Endothelial cell of umbilical vein (primary cell): ENCODE data around the gene IFITM10. TPM values are rescaled to one million over a fixed set of nuclear protein-coding genes. Genes with fewer than 3 reads are reported as not detected.

ENCODE experiments used
- BruUV-seq: library from RNA; stranded (reverse); fragments of 400-500 nt; replicated peaks from 2 replicates; lab custom pipeline; 2021; lab: Mats Ljungman, UMichigan
- CTCF ChIA-PET: fragments of 300-600, 350-600 bp; sonication (Branson Sonifier 250); formaldehyde crosslinking; loops from one replicate; lab custom pipeline; 2021; ENCODE audit warnings: antibody characterized with exemption, inconsistent platforms; lab: Charles Lee
- POLR2A ChIA-PET: fragments of 300-600, 350-600 bp; sonication (Branson Sonifier 250); formaldehyde crosslinking; loops from one replicate; lab custom pipeline; 2021; ENCODE audit warnings: antibody characterized with exemption, inconsistent platforms; lab: Charles Lee
- DNase-seq: peaks from one replicate; pipeline ENCODE4 v3.0.0-alpha.2; 2011; ENCODE audit warnings: low read depth, low spot score
- FAIRE-seq: peaks from 2 replicates; lab custom pipeline; 2011; peaks lifted over from hg19 to GRCh38; lab: Jason Lieb, UNC
- H2AFZ ChIP-seq: 2 replicates; pipeline ENCODE4 v1.6.0; 2012; ENCODE audit warnings: low read depth, low read length, control low read depth, inconsistent platforms
- H3K27ac ChIP-seq: 2 replicates; pipeline ENCODE4 v1.5.1; 2011; ENCODE audit warnings: low read depth, mild to moderate bottlenecking, control low read depth, low read length, moderate library complexity; ENCODE audit not compliant: insufficient read depth
- H3K27me3 ChIP-seq, 2 experiments: 2 replicates each; pipeline versions ENCODE4 v1.6.0 to v1.6.1; 2011; ENCODE audit warnings: low read length in 2 of 2, mixed read lengths in 1 of 2; ENCODE audit not compliant: control insufficient read depth in 2 of 2, insufficient read depth in 2 of 2
- H3K36me3 ChIP-seq, 2 experiments: 2 replicates in 1 of 2; 3 replicates in 1 of 2; pipeline ENCODE4 v1.5.1; 2011; ENCODE audit warnings: low read length in 2 of 2, mild to moderate bottlenecking in 1 of 2, moderate library complexity in 1 of 2; ENCODE audit not compliant: control insufficient read depth in 2 of 2, insufficient read depth in 2 of 2; ENCODE audit errors: extremely low read depth in 1 of 2
- H3K4me1 ChIP-seq: 3 replicates; pipeline ENCODE4 v1.5.1; 2011; ENCODE audit warnings: mild to moderate bottlenecking, low read length; ENCODE audit not compliant: control insufficient read depth, insufficient read depth; ENCODE audit errors: extremely low read depth
- H3K4me2 ChIP-seq: 2 replicates; pipeline ENCODE4 v1.6.1; 2011; ENCODE audit warnings: low read length, control low read depth, mixed read lengths; ENCODE audit not compliant: insufficient read depth
- H3K4me3 ChIP-seq, 3 experiments: fragments of 200-600 bp in 1 of 3; sonication (generic), shearing (Covaris generic) in 1 of 3; replicated peaks in 1 of 3; 2 replicates each; pipeline ENCODE4 v1.5.1; 2011 to 2016; ENCODE audit warnings: control low read depth in 3 of 3, low read length in 3 of 3, mild to moderate bottlenecking in 2 of 3, inconsistent platforms in 1 of 3, low read depth in 1 of 3, moderate library complexity in 1 of 3; ENCODE audit not compliant: insufficient read depth in 1 of 3
- H3K79me2 ChIP-seq: 2 replicates; pipeline ENCODE4 v1.6.0; 2012; ENCODE audit warnings: low read length, inconsistent platforms; ENCODE audit not compliant: control insufficient read depth, insufficient read depth
- H3K9ac ChIP-seq: replicated peaks from 2 replicates; pipeline ENCODE3; 2011; ENCODE audit warnings: low read length, control low read depth; ENCODE audit not compliant: insufficient read depth; ENCODE audit errors: extremely low read depth
- H3K9me1 ChIP-seq: replicated peaks from 3 replicates; pipeline ENCODE4 v1.6.0; 2011; ENCODE audit warnings: mild to moderate bottlenecking, low read length; ENCODE audit not compliant: control insufficient read depth, insufficient read depth; ENCODE audit errors: extremely low read depth
- H3K9me3 ChIP-seq: replicated peaks from 2 replicates; pipeline ENCODE4 v1.5.1; 2012; ENCODE audit warnings: low read length, inconsistent platforms; ENCODE audit not compliant: control insufficient read depth, insufficient read depth
- H4K20me1 ChIP-seq: replicated peaks from 2 replicates; pipeline ENCODE3; 2011; ENCODE audit warnings: mild to moderate bottlenecking, low read length; ENCODE audit not compliant: control insufficient read depth, insufficient read depth; ENCODE audit errors: extremely low read depth
- CTCF ChIP-seq, 2 donors: IDR thresholded peaks; 1 replicate in 1 of 2; 2 replicates in 1 of 2; pipeline ENCODE4 v1.5.1; 2011; ENCODE audit warnings: low read length in 2 of 2, mild to moderate bottlenecking in 2 of 2, moderate library complexity in 2 of 2, control low read depth in 1 of 2, inconsistent platforms in 1 of 2, low read depth in 1 of 2; ENCODE audit not compliant: insufficient read depth in 1 of 2; ENCODE audit errors: extremely low read depth in 1 of 2
- EZH2 ChIP-seq: IDR thresholded peaks from 2 replicates; pipeline ENCODE4 v1.6.1; 2012; ENCODE audit warnings: borderline replicate concordance, low read depth, mild to moderate bottlenecking, moderate library complexity, low read length, inconsistent platforms; ENCODE audit not compliant: severe bottlenecking
- FOS ChIP-seq: IDR thresholded peaks from 2 replicates; pipeline ENCODE4 v1.6.1; 2011; ENCODE audit warnings: mild to moderate bottlenecking, low read length, moderate library complexity, borderline replicate concordance; ENCODE audit not compliant: insufficient read depth
- GATA2 ChIP-seq: IDR thresholded peaks from 2 replicates; pipeline ENCODE4 v1.7.0; 2011; ENCODE audit warnings: low read depth, mild to moderate bottlenecking, moderate library complexity, mixed read lengths, low read length; ENCODE audit not compliant: insufficient read length, insufficient read depth
- JUN ChIP-seq: IDR thresholded peaks from 2 replicates; pipeline ENCODE4 v1.6.1; 2011; ENCODE audit warnings: borderline replicate concordance, low read depth; ENCODE audit not compliant: insufficient read length, insufficient read depth
- MYC ChIP-seq: IDR thresholded peaks from one replicate; pipeline ENCODE4 v1.6.1; 2011; ENCODE audit warnings: mild to moderate bottlenecking, low read depth, low read length
- POLR2A ChIP-seq: IDR thresholded peaks from 2 replicates; pipeline ENCODE4 v1.6.1; 2012; ENCODE audit warnings: low read depth, mild to moderate bottlenecking, control low read depth, low read length
- POLR2AphosphoS5 ChIP-seq: IDR thresholded peaks from 2 replicates; pipeline ENCODE4 v1.6.1; 2012; ENCODE audit warnings: low read depth, mild to moderate bottlenecking, control low read depth, low read length, moderate library complexity; ENCODE audit not compliant: insufficient read depth
- dilution Hi-C: fragments of 300-500 bp; cut with MboI; formaldehyde crosslinking; loops from one replicate; pipeline ENCODE4 v1.15.0; 2019; ENCODE audit warnings: low sequenced_read_pairs; ENCODE audit not compliant: extremely low pct_ligation_motif_present
- intact Hi-C: fragments of 100-400 bp; cut with micrococcal nuclease; formaldehyde crosslinking; loops from one replicate; pipeline ENCODE4 v1.10.0; 2022
- polyA plus RNA-seq, 4 experiments: library from polyadenylated mRNA; depleted of rRNA in 3 of 4; stranded (reverse) in 3 of 4; unstranded in 1 of 4; fragments of >200 nt; gene quantifications; 2 replicates each; pipeline versions ENCODE4 v1.2.1 to v1.2.3, GENCODE V29; 2011 to 2012; ENCODE audit warnings: missing spikeins in 1 of 4
- total RNA-seq: library from RNA; stranded (reverse); gene quantifications from 2 replicates; pipeline ENCODE4 v1.2.3, GENCODE V29; 2021
- TF ChIP-seq, protein P1 (sequence below): IDR thresholded peaks from 2 replicates; pipeline ENCODE4 v1.6.1; 2011; ENCODE audit not compliant: insufficient read depth, insufficient read length

IFITM10 gene
- total and polyA plus RNA-seq, 2 donors (not counting 3 experiments of a cell fraction or from before 2014, with no cell fraction given): 0.04 to 0.66 TPM

- POLR2A ChIA-PET: no interaction called here
- H3K27ac ChIP-seq: no peak overlapping the region
- H3K4me3 ChIP-seq: no peak overlapping the region
- intact Hi-C loops (no loop called here), dilution Hi-C loops (no loop called here)
- H3K4me1 ChIP-seq: no peaks in the 10 kb centered on the region
- H3K4me2 ChIP-seq: no peak overlapping the region
- no peak overlapping the region for H3K9ac ChIP-seq
- H3K27me3 ChIP-seq: peaks cover 15 to 16% of the 10 kb centered on the region in 2 experiments
- DNase-seq (no peak), FAIRE-seq (no peak)
- no TSS peak for BruUV-seq
- CTCF ChIA-PET: no interaction called here
- no peaks in the 10 kb centered on the region for H3K36me3 ChIP-seq
- no peaks in the 10 kb centered on the region for H3K9me3 ChIP-seq
- H3K79me2 ChIP-seq: no peaks in the 10 kb centered on the region
- H3K9me1 ChIP-seq: no peaks in the 10 kb centered on the region
- no peak overlapping the region for H2AFZ ChIP-seq
- TF ChIP-seq POLR2AphosphoS5 (no peak), POLR2A (no peak), MYC (no peak), GATA2 (no peak), EZH2 (no peak), FOS (no peak), CTCF (IDR thresholded peaks at IDR 0.05; ENCODE audit: extremely low read depth in 1 of 2, insufficient read depth in 1 of 2, low read depth in 1 of 2, low read length in 2 of 2) (no peak), JUN (no peak)
- TF ChIP-seq, protein P1, sequence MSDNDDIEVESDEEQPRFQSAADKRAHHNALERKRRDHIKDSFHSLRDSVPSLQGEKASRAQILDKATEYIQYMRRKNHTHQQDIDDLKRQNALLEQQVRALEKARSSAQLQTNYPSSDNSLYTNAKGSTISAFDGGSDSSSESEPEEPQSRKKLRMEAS: no peak
- H4K20me1 ChIP-seq: no peaks in the 10 kb centered on the region
Observed at GRCh38 chr11:1746511-1746931, 3.9 kb downstream of the IFITM10 start.
